Astrocyte of the spinal cord (primary cell): ENCODE results near the gene ANKRD12.

Source experiments
- DNase-seq: peaks from one replicate; pipeline ENCODE4 v3.0.0; 2011; ENCODE audit warnings: low read depth, low spot score
- H3K4me3 ChIP-seq: 2 replicates; pipeline ENCODE4 v1.5.1; 2011; ENCODE audit warnings: low read depth, mild to moderate bottlenecking, low read length, moderate library complexity
- in situ Hi-C: cut with HindIII; loops from 2 replicates; pipeline ENCODE4 v1.10.0; 2017; ENCODE audit warnings: low sequenced_read_pairs
- TF ChIP-seq, protein P1 (sequence below): IDR thresholded peaks from 2 replicates; pipeline ENCODE4 v1.5.1; 2012; ENCODE audit warnings: low read depth, mild to moderate bottlenecking, low read length, inconsistent platforms

Gene ANKRD12

DNA sequence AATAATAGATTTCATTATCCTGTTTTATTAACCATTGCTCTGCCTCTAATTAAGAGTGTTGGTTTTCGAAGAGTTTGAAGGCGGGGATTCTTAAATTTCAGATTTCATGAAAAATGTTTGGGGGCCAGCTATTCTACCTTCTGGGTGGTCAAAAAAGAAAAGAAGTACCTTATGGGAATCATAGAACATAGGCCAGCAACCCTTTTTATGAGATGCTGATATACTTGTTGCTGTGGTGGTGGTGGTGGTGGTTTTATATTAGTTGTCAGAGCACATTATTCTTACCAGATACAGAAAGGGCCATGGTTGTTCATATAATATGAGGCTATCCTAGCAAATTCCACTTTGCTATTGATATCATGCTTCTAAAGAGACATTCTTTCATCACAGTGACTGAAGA lies 4.4 kb downstream of the ANKRD12 start:
- no peak overlapping the region for H3K4me3 ChIP-seq
- in situ Hi-C loops: no loop called here
- TF ChIP-seq, protein P1, sequence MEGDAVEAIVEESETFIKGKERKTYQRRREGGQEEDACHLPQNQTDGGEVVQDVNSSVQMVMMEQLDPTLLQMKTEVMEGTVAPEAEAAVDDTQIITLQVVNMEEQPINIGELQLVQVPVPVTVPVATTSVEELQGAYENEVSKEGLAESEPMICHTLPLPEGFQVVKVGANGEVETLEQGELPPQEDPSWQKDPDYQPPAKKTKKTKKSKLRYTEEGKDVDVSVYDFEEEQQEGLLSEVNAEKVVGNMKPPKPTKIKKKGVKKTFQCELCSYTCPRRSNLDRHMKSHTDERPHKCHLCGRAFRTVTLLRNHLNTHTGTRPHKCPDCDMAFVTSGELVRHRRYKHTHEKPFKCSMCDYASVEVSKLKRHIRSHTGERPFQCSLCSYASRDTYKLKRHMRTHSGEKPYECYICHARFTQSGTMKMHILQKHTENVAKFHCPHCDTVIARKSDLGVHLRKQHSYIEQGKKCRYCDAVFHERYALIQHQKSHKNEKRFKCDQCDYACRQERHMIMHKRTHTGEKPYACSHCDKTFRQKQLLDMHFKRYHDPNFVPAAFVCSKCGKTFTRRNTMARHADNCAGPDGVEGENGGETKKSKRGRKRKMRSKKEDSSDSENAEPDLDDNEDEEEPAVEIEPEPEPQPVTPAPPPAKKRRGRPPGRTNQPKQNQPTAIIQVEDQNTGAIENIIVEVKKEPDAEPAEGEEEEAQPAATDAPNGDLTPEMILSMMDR: no peak

DNA sequence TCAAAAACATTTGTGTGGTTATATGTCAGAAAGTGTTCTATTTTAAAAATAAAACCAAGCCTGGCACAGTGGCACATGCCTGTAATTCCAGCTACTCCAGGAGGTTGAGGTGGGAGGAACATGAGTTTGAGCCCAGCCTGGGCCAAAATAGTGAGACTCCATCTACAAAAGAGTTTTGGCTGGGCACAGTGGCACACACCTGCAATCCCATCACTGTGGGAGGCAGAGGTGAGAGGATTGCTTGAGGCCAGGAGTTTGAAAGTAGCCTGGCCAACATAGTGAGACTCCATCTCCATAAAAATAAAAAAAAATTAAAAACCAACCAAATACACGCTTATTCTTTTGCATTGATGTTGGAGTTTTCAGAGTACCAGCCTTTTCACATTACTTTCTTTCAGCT lies 9.6 kb downstream of the ANKRD12 start:
- TF ChIP-seq, protein P1: no peak
- no peak overlapping the region for H3K4me3 ChIP-seq
- in situ Hi-C loops: no loop called here
- no peak for DNase-seq

More for the DNA sequence above, 4.4 kb downstream of the ANKRD12 start:
- DNase-seq: no peak

DNA sequence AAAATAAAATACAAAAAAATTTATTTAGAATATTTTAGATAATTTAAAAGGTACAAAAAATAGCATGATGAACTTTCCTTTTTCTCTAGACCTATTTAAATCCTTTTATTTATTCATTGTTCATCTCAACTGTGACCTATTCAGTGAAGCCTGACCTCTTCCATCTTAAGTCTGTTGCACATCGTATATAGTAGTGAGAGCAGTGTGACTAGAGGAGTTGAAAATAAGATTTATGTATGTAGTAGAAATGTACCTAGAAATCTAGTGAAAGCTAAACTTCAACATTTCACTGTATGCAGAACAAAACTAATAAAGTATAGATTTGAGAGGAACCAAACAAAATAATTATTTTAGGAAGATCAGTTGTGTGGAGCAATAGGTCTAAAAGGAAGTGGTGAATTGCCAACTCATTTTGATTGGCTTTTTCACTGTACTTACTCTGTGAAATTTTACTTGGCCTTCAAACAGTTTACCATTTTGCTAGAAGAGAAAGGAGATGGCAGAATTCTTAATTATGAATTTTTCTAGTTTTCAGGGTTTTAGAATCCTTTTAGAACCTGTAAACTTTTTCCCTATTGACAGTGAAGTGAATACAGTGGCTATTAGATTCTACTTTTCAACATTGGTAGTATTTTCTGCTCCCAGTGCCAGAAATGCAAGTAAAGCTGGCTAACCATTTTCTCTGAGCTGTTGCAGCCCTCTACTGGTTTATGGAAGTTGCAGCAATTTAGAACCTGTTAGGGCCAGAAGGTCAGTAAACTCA lies 11.0 kb downstream of the ANKRD12 start:
- TF ChIP-seq, protein P1: peak; percentile 84
- no peak overlapping the region for H3K4me3 ChIP-seq
- DNase-seq: peak; percentile 79
- in situ Hi-C loops: no loop called here

DNA sequence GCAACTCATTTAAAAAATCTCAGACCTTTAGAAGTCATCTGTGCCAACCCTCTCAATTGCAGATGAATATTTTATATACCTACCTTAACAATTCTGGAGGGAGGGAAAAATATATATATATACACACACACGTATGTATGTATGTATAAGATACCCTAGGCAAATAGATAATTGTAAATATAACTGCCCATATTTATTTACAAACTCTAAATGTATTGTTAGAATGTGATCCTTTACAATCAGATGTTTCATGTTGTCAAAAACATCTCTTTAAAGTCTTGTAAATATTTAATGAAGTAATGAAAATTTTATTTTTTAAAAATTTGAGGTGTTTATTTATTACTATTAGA lies 11.6 kb downstream of the ANKRD12 start:
- H3K4me3 ChIP-seq: no peak overlapping the region
- in situ Hi-C loops: no loop called here
- TF ChIP-seq, protein P1: no peak
- no peak for DNase-seq

DNA sequence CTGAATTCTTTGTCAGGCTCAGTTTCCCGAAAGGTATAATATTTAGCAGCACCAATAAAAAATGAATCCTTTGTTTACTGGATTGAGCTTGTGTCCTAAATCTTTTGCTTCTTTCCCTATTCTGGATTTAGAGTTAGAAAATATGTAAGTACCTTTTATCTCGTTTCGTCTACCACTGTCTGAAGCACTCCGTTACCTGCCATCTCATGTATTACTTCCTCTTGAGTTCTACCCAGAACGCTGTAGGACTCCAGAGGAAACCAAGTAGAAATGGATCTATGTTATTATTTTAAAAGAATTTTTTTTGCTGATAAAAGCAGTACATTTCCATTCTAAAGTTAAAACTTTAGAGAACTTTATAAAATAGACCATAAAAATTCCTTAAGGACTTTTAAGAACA lies 13.5 kb downstream of the ANKRD12 start:
- no peak overlapping the region for H3K4me3 ChIP-seq
- no peak for DNase-seq
- TF ChIP-seq, protein P1: no peak
- in situ Hi-C loops: no loop called here

DNA sequence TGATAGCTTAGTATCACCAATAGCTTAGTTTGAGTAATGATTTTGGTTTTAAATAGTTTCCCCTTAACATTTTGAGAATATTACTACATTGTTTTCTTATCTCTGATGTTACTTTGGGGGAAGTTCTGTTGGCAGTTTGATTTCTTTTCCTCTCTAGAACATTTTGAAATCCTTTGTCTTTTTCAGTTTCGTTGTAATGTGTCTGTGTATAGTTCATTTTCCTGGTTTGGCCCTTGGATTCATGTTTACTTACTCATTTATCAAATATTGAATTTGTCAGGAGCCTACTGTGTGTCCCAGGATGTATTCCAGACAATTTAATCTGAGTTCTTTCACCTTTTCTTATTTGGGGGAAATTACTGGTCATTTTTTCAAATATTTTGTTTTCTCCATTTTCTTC lies 16.7 kb downstream of the ANKRD12 start:
- in situ Hi-C loops: no loop called here
- no peak overlapping the region for H3K4me3 ChIP-seq
- no peak for DNase-seq
- TF ChIP-seq, protein P1: no peak
